ENCODE results near the gene STUB1.
"Not testable (repeated sequence)": the region's sequence is repeated elsewhere in the genome, so short reads cannot be mapped to it uniquely, and the experiment has no call there.

Gene STUB1

GRCh38 chr16:686459-687260 is 6.5 kb downstream of the STUB1 start:
- TF ChIP-seq POLR2AphosphoS5 (IDR thresholded peaks at IDR 0.05; ENCODE audit: low read depth), result no peak
- TF ChIP-seq CTCF (IDR thresholded peaks at IDR 0.05; ENCODE audit: insufficient read depth, low read length), result no peak
- TF ChIP-seq SPI1 (IDR thresholded peaks at IDR 0.05; ENCODE audit: borderline replicate concordance, low read depth), result no peak
- no peak for TF ChIP-seq GABPA (IDR thresholded peaks at IDR 0.05; ENCODE audit: low read depth)
- TF ChIP-seq REST (IDR thresholded peaks at IDR 0.05; ENCODE audit: insufficient replicate concordance, low read depth), result no peak
- H3K27me3 ChIP-seq (ENCODE audit: insufficient read depth, poor library complexity, severe bottlenecking), result no peaks in the 10 kb centered on the region
- H3K27ac ChIP-seq (replicated peaks), result no peak overlapping the region
- no peak for DNase-seq (ENCODE audit: low read depth in 1 of 2, low spot score in 1 of 2)
- H3K4me3 ChIP-seq (replicated peaks; ENCODE audit: insufficient read depth, low read length), result no peak overlapping the region

- TF ChIP-seq GABPA (IDR thresholded peaks at IDR 0.05; ENCODE audit: low read depth) (no peak), SPI1 (IDR thresholded peaks at IDR 0.05; ENCODE audit: borderline replicate concordance, low read depth) (no peak)
- no peak overlapping the region for H3K27ac ChIP-seq (replicated peaks)
- no peak for DNase-seq (ENCODE audit: low read depth in 1 of 2, low spot score in 1 of 2)
- H3K4me3 ChIP-seq (replicated peaks; ENCODE audit: insufficient read depth, low read length), result no peak overlapping the region
- peaks cover 4% of the 10 kb centered on the region for H3K27me3 ChIP-seq (ENCODE audit: insufficient read depth, poor library complexity, severe bottlenecking)
These were observed 7.3 kb downstream of the STUB1 start for GRCh38 chr16:687499-687898.

- peak overlapping the region; percentile 89 for H3K27ac ChIP-seq (replicated peaks)
- no peak for TF ChIP-seq CTCF (IDR thresholded peaks at IDR 0.05; ENCODE audit: insufficient read depth, low read length)
- TF ChIP-seq SPI1 (IDR thresholded peaks at IDR 0.05; ENCODE audit: borderline replicate concordance, low read depth), result no peak
- TF ChIP-seq REST (IDR thresholded peaks at IDR 0.05; ENCODE audit: insufficient replicate concordance, low read depth), result no peak
- no peak for TF ChIP-seq POLR2AphosphoS5 (IDR thresholded peaks at IDR 0.05; ENCODE audit: low read depth)
- no peak for TF ChIP-seq GABPA (IDR thresholded peaks at IDR 0.05; ENCODE audit: low read depth)
- H3K4me3 ChIP-seq (replicated peaks; ENCODE audit: insufficient read depth, low read length), result peak overlapping the region; percentile 90
- peaks cover 18% of the 10 kb centered on the region for H3K27me3 ChIP-seq (ENCODE audit: insufficient read depth, poor library complexity, severe bottlenecking)
- no peak for DNase-seq (ENCODE audit: low read depth in 1 of 2, low spot score in 1 of 2)
These were observed 9.1 kb downstream of the STUB1 start for GRCh38 chr16:689175-689897.

GRCh38 chr16:691242-691641 is 11.0 kb downstream of the STUB1 start:
- DNase-seq (ENCODE audit: low read depth in 1 of 2, low spot score in 1 of 2); H3K4me3 ChIP-seq (replicated peaks; ENCODE audit: insufficient read depth, low read length); H3K27ac ChIP-seq (replicated peaks): not testable (repeated sequence)
- peaks cover 34% of the 10 kb centered on the region for H3K27me3 ChIP-seq (ENCODE audit: insufficient read depth, poor library complexity, severe bottlenecking)
